Putamen (tissue), 1 donor: ENCODE results near the gene REELD1.

Source experiments
- DNase-seq: peaks from one replicate; pipeline ENCODE4 v3.0.0-alpha.2; 2016; ENCODE audit warnings: low spot score

Gene REELD1

GRCh38 chr4:146224326-146224966, 10.1 kb downstream of the REELD1 start:
- no peak for DNase-seq

- DNase-seq, result no peak
Observed at GRCh38 chr4:146229406-146229805, 15.1 kb downstream of the REELD1 start.

GRCh38 chr4:146232131-146232722, 17.9 kb downstream of the REELD1 start:
- DNase-seq, result no peak

GRCh38 chr4:146235654-146236177, 21.4 kb downstream of the REELD1 start:
- no peak for DNase-seq

GRCh38 chr4:146236216-146236615, 21.9 kb downstream of the REELD1 start:
- DNase-seq, result no peak

GRCh38 chr4:146237092-146237491, 22.8 kb downstream of the REELD1 start:
- no peak for DNase-seq

- DNase-seq, result no peak
Observed at GRCh38 chr4:146238107-146238506, 23.8 kb downstream of the REELD1 start.

- DNase-seq, result peak; percentile 76
Observed at GRCh38 chr4:146243141-146243882, 29.0 kb downstream of the REELD1 start.

GRCh38 chr4:146243883-146244277, 29.5 kb downstream of the REELD1 start:
- no peak for DNase-seq

GRCh38 chr4:146244496-146244895, 30.2 kb downstream of the REELD1 start:
- no peak for DNase-seq

GRCh38 chr4:146245246-146245645, 30.9 kb downstream of the REELD1 start:
- no peak for DNase-seq

- no peak for DNase-seq
Observed at GRCh38 chr4:146245850-146246249, 31.5 kb downstream of the REELD1 start.

GRCh38 chr4:146246381-146246780, 32.0 kb downstream of the REELD1 start:
- no peak for DNase-seq

- peak; percentile 57 for DNase-seq
Observed at GRCh38 chr4:146247356-146247755, 33.0 kb downstream of the REELD1 start.

GRCh38 chr4:146252969-146253611, 38.8 kb downstream of the REELD1 start:
- DNase-seq, result no peak

- no peak for DNase-seq
Observed at GRCh38 chr4:146255463-146255862, 41.1 kb downstream of the REELD1 start.

GRCh38 chr4:146255874-146256273, 41.5 kb downstream of the REELD1 start:
- DNase-seq, result no peak

GRCh38 chr4:146256328-146256727, 42.0 kb downstream of the REELD1 start:
- DNase-seq, result no peak

- no peak for DNase-seq
Observed at GRCh38 chr4:146257511-146257910, 43.2 kb downstream of the REELD1 start.

GRCh38 chr4:146260521-146260920, 46.2 kb downstream of the REELD1 start:
- no peak for DNase-seq

- DNase-seq, result no peak
Observed at GRCh38 chr4:146261041-146261440, 46.7 kb downstream of the REELD1 start.

GRCh38 chr4:146263793-146264192, 49.5 kb downstream of the REELD1 start:
- DNase-seq, result no peak
